ENCODE measurements around the gene CHGA.

Gene CHGA

GRCh38 chr14:92946847-92947545, 24.0 kb downstream of the CHGA start:
- TF ChIP-seq POLR2AphosphoS5 (IDR thresholded peaks at IDR 0.05; ENCODE audit: low read depth, low read length) (no peak), POU2F2 (IDR thresholded peaks at IDR 0.05; ENCODE audit: low read depth, low read length) (no peak), TAF1 (IDR thresholded peaks at IDR 0.05; ENCODE audit: low read depth, low read length) (no peak), PAX5 (IDR thresholded peaks at IDR 0.05; ENCODE audit: insufficient read depth, low read length, severe bottlenecking) (no peak), SPI1 (IDR thresholded peaks at IDR 0.05; ENCODE audit: low read depth, low read length) (no peak), POLR2A (IDR thresholded peaks at IDR 0.05; ENCODE audit: low read depth, low read length) (no peak)
- DNase-seq (ENCODE audit: insufficient read length, low spot score) (no peak), FAIRE-seq (no peak)

GRCh38 chr14:92948647-92949046, 25.7 kb downstream of the CHGA start:
- TF ChIP-seq TAF1 (IDR thresholded peaks at IDR 0.05; ENCODE audit: low read depth, low read length) (no peak), PAX5 (IDR thresholded peaks at IDR 0.05; ENCODE audit: insufficient read depth, low read length, severe bottlenecking) (no peak), POLR2A (IDR thresholded peaks at IDR 0.05; ENCODE audit: low read depth, low read length) (no peak), POU2F2 (IDR thresholded peaks at IDR 0.05; ENCODE audit: low read depth, low read length) (no peak), SPI1 (IDR thresholded peaks at IDR 0.05; ENCODE audit: low read depth, low read length) (no peak), POLR2AphosphoS5 (IDR thresholded peaks at IDR 0.05; ENCODE audit: low read depth, low read length) (no peak)
- FAIRE-seq = no peak
- DNase-seq (ENCODE audit: insufficient read length, low spot score) = no peak

- DNase-seq (ENCODE audit: insufficient read length, low spot score) = no peak
- TF ChIP-seq TAF1 (IDR thresholded peaks at IDR 0.05; ENCODE audit: low read depth, low read length) (no peak), POLR2AphosphoS5 (IDR thresholded peaks at IDR 0.05; ENCODE audit: low read depth, low read length) (no peak), SPI1 (IDR thresholded peaks at IDR 0.05; ENCODE audit: low read depth, low read length) (no peak), POU2F2 (IDR thresholded peaks at IDR 0.05; ENCODE audit: low read depth, low read length) (no peak)
- no peak for FAIRE-seq
Measured at GRCh38 chr14:92949496-92950192, 26.7 kb downstream of the CHGA start.

GRCh38 chr14:92950193-92950540, 27.2 kb downstream of the CHGA start:
- TF ChIP-seq TAF1 (IDR thresholded peaks at IDR 0.05; ENCODE audit: low read depth, low read length) = no peak
- TF ChIP-seq POLR2A (IDR thresholded peaks at IDR 0.05; ENCODE audit: low read depth, low read length) = no peak
- no peak for TF ChIP-seq POLR2AphosphoS5 (IDR thresholded peaks at IDR 0.05; ENCODE audit: low read depth, low read length)
- no peak for TF ChIP-seq SPI1 (IDR thresholded peaks at IDR 0.05; ENCODE audit: low read depth, low read length)
- no peak for TF ChIP-seq POU2F2 (IDR thresholded peaks at IDR 0.05; ENCODE audit: low read depth, low read length)
- DNase-seq (ENCODE audit: insufficient read length, low spot score) (no peak), FAIRE-seq (no peak)

GRCh38 chr14:92950773-92951172, 27.8 kb downstream of the CHGA start:
- FAIRE-seq = no peak
- no peak for DNase-seq (ENCODE audit: insufficient read length, low spot score)
- no peak for TF ChIP-seq SPI1 (IDR thresholded peaks at IDR 0.05; ENCODE audit: low read depth, low read length)
- TF ChIP-seq POLR2A (IDR thresholded peaks at IDR 0.05; ENCODE audit: low read depth, low read length) = no peak
- TF ChIP-seq TAF1 (IDR thresholded peaks at IDR 0.05; ENCODE audit: low read depth, low read length) = no peak
- TF ChIP-seq PAX5 (IDR thresholded peaks at IDR 0.05; ENCODE audit: insufficient read depth, low read length, severe bottlenecking) = no peak
- no peak for TF ChIP-seq POU2F2 (IDR thresholded peaks at IDR 0.05; ENCODE audit: low read depth, low read length)
- no peak for TF ChIP-seq POLR2AphosphoS5 (IDR thresholded peaks at IDR 0.05; ENCODE audit: low read depth, low read length)

GRCh38 chr14:92951261-92951660, 28.3 kb downstream of the CHGA start:
- FAIRE-seq (no peak), DNase-seq (ENCODE audit: insufficient read length, low spot score) (no peak)
- TF ChIP-seq POLR2AphosphoS5 (IDR thresholded peaks at IDR 0.05; ENCODE audit: low read depth, low read length) (no peak), POLR2A (IDR thresholded peaks at IDR 0.05; ENCODE audit: low read depth, low read length) (no peak), POU2F2 (IDR thresholded peaks at IDR 0.05; ENCODE audit: low read depth, low read length) (no peak), SPI1 (IDR thresholded peaks at IDR 0.05; ENCODE audit: low read depth, low read length) (no peak), TAF1 (IDR thresholded peaks at IDR 0.05; ENCODE audit: low read depth, low read length) (no peak), PAX5 (IDR thresholded peaks at IDR 0.05; ENCODE audit: insufficient read depth, low read length, severe bottlenecking) (no peak)

- FAIRE-seq = peak; percentile 90
- peak; percentile 97 for DNase-seq (ENCODE audit: insufficient read length, low spot score)
- TF ChIP-seq TAF1 (IDR thresholded peaks at IDR 0.05; ENCODE audit: low read depth, low read length) = no peak
- no peak for TF ChIP-seq POLR2A (IDR thresholded peaks at IDR 0.05; ENCODE audit: low read depth, low read length)
- TF ChIP-seq POU2F2 (IDR thresholded peaks at IDR 0.05; ENCODE audit: low read depth, low read length) = no peak
- TF ChIP-seq SPI1 (IDR thresholded peaks at IDR 0.05; ENCODE audit: low read depth, low read length) = no peak
- TF ChIP-seq PAX5 (IDR thresholded peaks at IDR 0.05; ENCODE audit: insufficient read depth, low read length, severe bottlenecking) = no peak
- TF ChIP-seq POLR2AphosphoS5 (IDR thresholded peaks at IDR 0.05; ENCODE audit: low read depth, low read length) = no peak
Measured at GRCh38 chr14:92951912-92952471, 29.0 kb downstream of the CHGA start.

GRCh38 chr14:92952481-92953298, 29.7 kb downstream of the CHGA start:
- FAIRE-seq (no peak), DNase-seq (ENCODE audit: insufficient read length, low spot score) (no peak)
- no peak for TF ChIP-seq POLR2AphosphoS5 (IDR thresholded peaks at IDR 0.05; ENCODE audit: low read depth, low read length)
- TF ChIP-seq POU2F2 (IDR thresholded peaks at IDR 0.05; ENCODE audit: low read depth, low read length) = no peak
- TF ChIP-seq POLR2A (IDR thresholded peaks at IDR 0.05; ENCODE audit: low read depth, low read length) = no peak
- TF ChIP-seq PAX5 (IDR thresholded peaks at IDR 0.05; ENCODE audit: insufficient read depth, low read length, severe bottlenecking) = no peak
- TF ChIP-seq TAF1 (IDR thresholded peaks at IDR 0.05; ENCODE audit: low read depth, low read length) = no peak

- TF ChIP-seq PAX5 (IDR thresholded peaks at IDR 0.05; ENCODE audit: insufficient read depth, low read length, severe bottlenecking) = no peak
- no peak for TF ChIP-seq POU2F2 (IDR thresholded peaks at IDR 0.05; ENCODE audit: low read depth, low read length)
- TF ChIP-seq POLR2A (IDR thresholded peaks at IDR 0.05; ENCODE audit: low read depth, low read length) = no peak
- FAIRE-seq (no peak), DNase-seq (ENCODE audit: insufficient read length, low spot score) (no peak)
Measured at GRCh38 chr14:92953526-92953925, 30.6 kb downstream of the CHGA start.
